HUES6 (cell line): ENCODE results near the gene FAR2.
A peak's percentile ranks its signal among the peaks of the same experiment; 100 is the strongest.

Experiments
- H3K27ac ChIP-seq: 2 replicates; pipeline ENCODE4 v1.7.0; 2013; ENCODE audit warnings: low read depth, mild to moderate bottlenecking, low read length, inconsistent platforms
- H3K27me3 ChIP-seq: 2 replicates; pipeline ENCODE4 v1.6.1; 2013; ENCODE audit warnings: low read length; ENCODE audit not compliant: control insufficient read depth, insufficient read depth
- H3K36me3 ChIP-seq: 2 replicates; pipeline ENCODE4 v1.6.1; 2013; ENCODE audit warnings: low read length; ENCODE audit not compliant: control insufficient read depth, insufficient read depth
- H3K4me1 ChIP-seq: 2 replicates; pipeline ENCODE4 v1.6.1; 2013; ENCODE audit warnings: low read length; ENCODE audit not compliant: control insufficient read depth, insufficient read depth
- H3K4me3 ChIP-seq: 2 replicates; pipeline ENCODE4 v1.5.1; 2013; ENCODE audit warnings: low read depth, low read length
- H3K9ac ChIP-seq: one replicate; pipeline ENCODE4 v1.6.1; 2013; ENCODE audit warnings: mild to moderate bottlenecking, low read length
- H3K9me3 ChIP-seq: 2 replicates; pipeline ENCODE4 v1.6.1; 2013; ENCODE audit warnings: low read depth, low read length; ENCODE audit not compliant: control insufficient read depth, insufficient read depth

Gene FAR2

GRCh38 chr12:29148911-29149690 lies at the start of gene FAR2:
Gene FAR2 (plus strand): TSS chr12:29149278. CDS start chr12:29270450, 121,172 bp downstream.
- no peaks in the 10 kb centered on the region for H3K36me3 ChIP-seq
- H3K9me3 ChIP-seq, result peaks cover 3% of the 10 kb centered on the region; the same call in 1 of the 2 replicates
- peak within 1 kb of the TSS; percentile 44; the same call in 1 of the 2 replicates for H3K27ac ChIP-seq
- peaks cover 18% of the 10 kb centered on the region for H3K27me3 ChIP-seq
- H3K9ac ChIP-seq, result peak within 1 kb of the TSS; percentile 80
- peak within 1 kb of the TSS; percentile 87 for H3K4me3 ChIP-seq
- H3K4me1 ChIP-seq, result peaks cover 40% of the 10 kb centered on the region

- no peak overlapping the region for H3K4me3 ChIP-seq
- H3K9ac ChIP-seq, result no peak overlapping the region
These were observed 46.3 kb upstream of the FAR2 start for GRCh38 chr12:29102741-29103140.

GRCh38 chr12:29103539-29103974 lies 45.5 kb upstream of the FAR2 start:
- no peaks in the 10 kb centered on the region for H3K36me3 ChIP-seq

More at GRCh38 chr12:29102741-29103140, 46.3 kb upstream of the FAR2 start:
- Histone ChIP-seq H3K27ac (no peak overlapping the region), H3K4me1 (no peaks in the 10 kb centered on the region), H3K9me3 (0 out of 2 replicates have a peak, but pooled peaks cover 2% of the 10 kb centered on the region), H3K27me3 (no peaks in the 10 kb centered on the region), H3K36me3 (no peaks in the 10 kb centered on the region)

GRCh38 chr12:29104516-29104915 lies 44.6 kb upstream of the FAR2 start:
- no peaks in the 10 kb centered on the region for H3K4me1 ChIP-seq
- no peaks in the 10 kb centered on the region for H3K36me3 ChIP-seq
- H3K9me3 ChIP-seq, result no peaks in the 10 kb centered on the region
- no peak overlapping the region for H3K4me3 ChIP-seq
- H3K27ac ChIP-seq, result no peak overlapping the region
- no peak overlapping the region for H3K9ac ChIP-seq
- H3K27me3 ChIP-seq, result no peaks in the 10 kb centered on the region

More at GRCh38 chr12:29103539-29103974, 45.5 kb upstream of the FAR2 start:
- H3K9ac ChIP-seq, result no peak overlapping the region
- H3K27ac ChIP-seq, result no peak overlapping the region
- no peak overlapping the region for H3K4me3 ChIP-seq
- H3K4me1 ChIP-seq, result no peaks in the 10 kb centered on the region
- 0 out of 2 replicates have a peak, but pooled peaks cover under 1% of the 10 kb centered on the region for H3K9me3 ChIP-seq
- H3K27me3 ChIP-seq, result no peaks in the 10 kb centered on the region

GRCh38 chr12:29110506-29111442 lies 38.3 kb upstream of the FAR2 start:
- Histone ChIP-seq H3K27ac (no peak overlapping the region), H3K27me3 (no peaks in the 10 kb centered on the region), H3K4me1 (no peaks in the 10 kb centered on the region), H3K36me3 (no peaks in the 10 kb centered on the region), H3K9me3 (peaks cover 5% of the 10 kb centered on the region; the same call in 1 of the 2 replicates), H3K9ac (no peak overlapping the region), H3K4me3 (no peak overlapping the region)

GRCh38 chr12:29113101-29113500 lies 36.0 kb upstream of the FAR2 start:
- no peak overlapping the region for H3K9ac ChIP-seq
- peaks cover 5% of the 10 kb centered on the region; the same call in 1 of the 2 replicates for H3K9me3 ChIP-seq
- no peak overlapping the region for H3K4me3 ChIP-seq
- H3K27me3 ChIP-seq, result no peaks in the 10 kb centered on the region
- no peaks in the 10 kb centered on the region for H3K4me1 ChIP-seq
- no peak overlapping the region for H3K27ac ChIP-seq
- no peaks in the 10 kb centered on the region for H3K36me3 ChIP-seq

GRCh38 chr12:29116414-29116813 lies 32.7 kb upstream of the FAR2 start:
- peaks cover 5% of the 10 kb centered on the region; the same call in 1 of the 2 replicates for H3K9me3 ChIP-seq
- H3K4me1 ChIP-seq, result no peaks in the 10 kb centered on the region
- no peaks in the 10 kb centered on the region for H3K27me3 ChIP-seq
- no peaks in the 10 kb centered on the region for H3K36me3 ChIP-seq
- H3K4me3 ChIP-seq, result no peak overlapping the region
- no peak overlapping the region for H3K9ac ChIP-seq
- no peak overlapping the region for H3K27ac ChIP-seq

GRCh38 chr12:29131539-29131938 lies 17.5 kb upstream of the FAR2 start:
- peaks cover 13% of the 10 kb centered on the region; the same call in 1 of the 2 replicates for H3K9me3 ChIP-seq
- no peaks in the 10 kb centered on the region for H3K27me3 ChIP-seq
- no peaks in the 10 kb centered on the region for H3K36me3 ChIP-seq
- H3K9ac ChIP-seq, result no peak overlapping the region
- H3K4me1 ChIP-seq, result no peaks in the 10 kb centered on the region
- no peak overlapping the region for H3K27ac ChIP-seq
- no peak overlapping the region for H3K4me3 ChIP-seq

- no peak overlapping the region for H3K9ac ChIP-seq
- H3K36me3 ChIP-seq, result no peaks in the 10 kb centered on the region
- H3K27ac ChIP-seq, result no peak overlapping the region
- H3K9me3 ChIP-seq, result peaks cover 13% of the 10 kb centered on the region; the same call in 1 of the 2 replicates
- H3K27me3 ChIP-seq, result no peaks in the 10 kb centered on the region
- H3K4me3 ChIP-seq, result no peak overlapping the region
- no peaks in the 10 kb centered on the region for H3K4me1 ChIP-seq
These were observed 16.8 kb upstream of the FAR2 start for GRCh38 chr12:29132316-29132715.

- H3K27me3 ChIP-seq, result no peaks in the 10 kb centered on the region
- H3K36me3 ChIP-seq, result no peaks in the 10 kb centered on the region
- no peaks in the 10 kb centered on the region for H3K4me1 ChIP-seq
- no peak overlapping the region for H3K9ac ChIP-seq
- H3K4me3 ChIP-seq, result no peak overlapping the region
- H3K9me3 ChIP-seq, result peaks cover 13% of the 10 kb centered on the region; the same call in 1 of the 2 replicates
- no peak overlapping the region for H3K27ac ChIP-seq
These were observed 15.9 kb upstream of the FAR2 start for GRCh38 chr12:29133181-29133580.
